ENCODE measurements around the gene EPS8L1.

The EPS8L1 gene

DNA sequence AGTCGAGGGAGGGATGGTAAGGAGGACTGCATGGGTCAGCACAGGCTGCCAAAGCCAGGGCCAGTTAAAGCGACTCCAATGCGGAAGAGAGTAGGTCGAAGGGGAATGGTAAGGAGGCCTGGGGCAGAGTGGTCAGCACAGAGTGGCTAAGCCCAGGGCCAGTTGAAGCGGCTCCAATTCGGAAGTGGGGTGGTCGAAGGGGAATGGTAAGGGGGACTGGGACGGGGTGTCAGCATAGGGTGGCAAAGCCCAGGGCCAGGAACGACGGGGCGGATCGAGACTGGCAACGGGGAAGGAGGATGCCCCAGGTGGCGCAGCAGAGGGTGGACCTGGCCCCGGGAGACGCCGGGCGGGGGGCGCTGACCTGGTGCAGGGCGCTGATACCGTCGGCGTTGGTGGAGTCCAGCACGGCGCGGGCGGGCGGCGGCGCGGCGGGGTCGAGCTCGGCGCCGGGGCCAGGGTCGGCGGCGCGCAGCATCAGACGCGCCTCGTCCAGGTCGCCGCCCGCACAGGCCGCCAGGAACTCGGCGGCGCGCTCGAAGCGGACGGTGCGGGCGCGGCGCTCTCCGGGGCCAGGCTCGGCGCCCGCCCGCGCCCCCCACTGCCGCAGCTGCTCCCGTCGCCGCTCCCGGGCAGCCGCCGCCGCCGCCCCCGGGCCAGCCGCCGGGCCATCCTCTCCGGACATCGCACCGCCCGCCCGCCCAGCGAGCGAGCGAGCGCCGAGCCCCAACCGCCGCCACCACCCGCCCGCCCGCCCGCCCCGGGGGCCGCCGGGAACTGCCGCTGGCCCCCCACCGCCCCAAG, 41.4 kb downstream of the EPS8L1 start, which contains the start of gene PPP1R12C:
Gene PPP1R12C, minus strand, starts transcription at position 779 of the 804 bp plus-strand sequence. Its CDS starts 94 bp downstream, at position 685.
- no peak for DNase-seq

DNA sequence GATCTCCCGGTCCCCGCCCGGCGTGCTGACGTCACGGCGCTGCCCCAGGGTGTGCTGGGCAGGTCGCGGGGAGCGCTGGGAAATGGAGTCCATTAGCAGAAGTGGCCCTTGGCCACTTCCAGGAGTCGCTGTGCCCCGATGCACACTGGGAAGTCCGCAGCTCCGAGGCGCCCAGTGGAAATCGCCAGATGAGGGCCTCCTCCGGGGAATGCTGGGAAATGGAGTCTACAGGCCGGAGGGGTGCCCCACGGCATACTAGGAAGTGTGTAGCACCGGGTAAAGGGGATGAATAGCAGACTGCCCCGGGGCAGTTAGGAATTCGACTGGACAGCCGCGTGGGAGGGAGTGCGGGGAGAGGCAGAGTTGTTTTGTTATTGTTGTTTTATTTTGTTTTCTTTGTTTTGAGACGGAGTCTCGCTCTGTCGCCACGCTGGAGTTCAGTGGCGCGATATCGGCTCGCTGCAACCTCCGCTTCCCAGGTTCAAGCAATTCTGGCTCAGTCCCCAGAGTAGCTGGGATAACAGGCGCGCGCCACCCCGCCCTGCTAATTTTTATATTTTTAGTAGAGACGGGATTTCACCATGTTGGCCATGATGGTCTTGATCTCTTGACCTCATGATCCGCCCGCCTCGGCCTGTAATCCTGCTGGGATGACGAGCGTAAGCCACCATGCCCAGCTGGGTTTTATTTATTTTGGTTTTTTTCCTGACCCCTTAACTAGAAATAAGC, 42.2 kb downstream of the EPS8L1 start:
- peak; percentile 98 for DNase-seq

DNA sequence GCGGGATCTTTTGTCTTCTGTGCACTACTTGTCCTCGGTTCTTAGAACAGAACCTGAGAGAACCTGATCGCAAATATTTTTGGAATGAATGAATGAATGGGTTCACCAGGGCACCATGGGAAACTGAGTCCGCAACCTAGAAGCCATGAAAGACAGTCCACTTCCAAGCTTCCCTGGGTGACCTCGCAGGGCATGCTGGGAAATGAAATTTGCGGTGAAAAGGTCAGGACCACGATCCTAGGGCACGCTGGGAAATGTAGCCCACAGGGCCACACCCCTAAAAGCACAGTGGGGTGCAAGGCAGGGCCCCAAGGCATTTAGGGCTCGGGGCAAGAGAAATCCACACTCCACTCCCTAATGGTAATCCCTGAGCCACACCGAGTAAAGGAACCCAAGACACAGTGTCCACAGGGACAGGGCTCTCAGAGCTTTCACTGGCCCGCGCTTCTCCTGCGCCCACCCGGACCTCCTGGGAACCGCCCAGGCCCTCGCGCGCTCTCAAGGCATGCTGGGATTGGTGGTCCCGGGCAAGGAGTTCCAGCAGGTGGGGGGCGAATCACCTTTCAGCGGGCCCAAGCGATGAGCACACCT, 42.8 kb downstream of the EPS8L1 start:
- no peak for DNase-seq

DNA sequence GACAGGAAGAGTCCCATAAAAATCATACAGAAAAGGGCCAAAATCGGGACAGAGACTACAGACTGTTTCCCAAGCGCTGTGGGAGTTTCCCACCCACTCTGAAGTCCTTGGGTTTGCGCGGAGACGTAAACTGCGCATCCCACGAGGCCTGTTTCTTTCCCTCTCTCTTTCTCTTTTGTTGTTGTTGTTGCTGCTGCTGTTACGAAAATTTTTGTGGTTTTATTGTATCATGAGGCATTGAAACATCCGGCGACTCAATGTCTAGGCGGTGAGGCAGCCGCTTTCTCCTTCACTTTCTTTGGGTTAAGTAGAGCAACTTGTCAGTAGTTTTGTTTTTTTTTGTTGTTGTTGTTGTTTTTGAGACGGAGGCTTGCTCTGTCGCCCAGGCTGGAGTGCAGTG, 43.4 kb downstream of the EPS8L1 start:
- DNase-seq = no peak

DNA sequence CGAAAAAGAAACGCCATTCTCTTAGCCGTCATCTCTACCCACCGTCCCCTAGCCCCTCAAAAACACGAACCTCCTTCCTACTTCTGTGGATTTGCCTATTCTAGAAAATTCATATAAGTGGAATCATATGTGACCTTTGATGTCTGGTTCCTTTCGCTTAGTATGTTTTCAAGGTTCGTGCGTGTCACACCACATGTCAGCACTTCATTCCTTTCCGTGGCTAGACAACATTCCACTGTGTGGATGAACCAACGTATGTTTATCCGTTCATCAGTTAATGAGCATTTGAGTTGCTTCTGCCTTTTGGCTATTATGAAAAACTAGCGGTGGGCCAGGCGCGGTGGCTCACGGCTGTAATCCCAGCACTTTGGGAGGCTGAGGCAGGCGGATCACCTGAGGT, 55.8 kb downstream of the EPS8L1 start:
- DNase-seq = no peak

DNA sequence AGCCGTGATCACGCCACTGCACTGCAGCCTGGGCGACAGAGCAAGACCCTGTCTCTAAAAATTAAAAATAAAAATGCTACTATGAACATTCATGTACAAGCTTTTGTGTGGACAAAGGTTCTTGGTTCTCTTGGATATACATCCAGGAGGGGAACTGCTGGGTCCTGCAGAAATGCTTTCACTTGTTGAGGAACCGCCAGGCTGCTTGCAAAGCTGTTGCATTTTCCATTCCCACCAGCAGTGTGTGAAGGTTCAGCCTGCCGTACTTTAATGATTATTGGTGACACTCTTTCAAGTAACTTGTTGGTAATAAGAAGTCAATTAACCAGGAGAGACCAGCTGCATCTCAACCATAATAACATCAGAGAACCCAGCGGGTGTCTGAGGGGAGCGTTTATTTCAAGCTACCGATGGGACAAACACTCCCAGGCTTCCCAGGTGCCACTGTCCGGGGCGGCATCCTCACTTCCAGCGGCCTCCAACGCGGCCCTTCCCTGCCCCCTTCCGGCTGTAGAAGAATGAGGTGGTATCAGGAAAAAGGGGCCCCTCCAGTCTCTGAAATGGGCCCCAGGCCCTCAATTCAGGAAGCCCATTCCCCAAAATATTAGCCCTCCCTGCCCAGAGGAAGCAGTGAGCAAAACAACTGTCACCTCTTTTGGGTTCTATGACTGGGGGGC, 56.9 kb downstream of the EPS8L1 start:
- DNase-seq = no peak

DNA sequence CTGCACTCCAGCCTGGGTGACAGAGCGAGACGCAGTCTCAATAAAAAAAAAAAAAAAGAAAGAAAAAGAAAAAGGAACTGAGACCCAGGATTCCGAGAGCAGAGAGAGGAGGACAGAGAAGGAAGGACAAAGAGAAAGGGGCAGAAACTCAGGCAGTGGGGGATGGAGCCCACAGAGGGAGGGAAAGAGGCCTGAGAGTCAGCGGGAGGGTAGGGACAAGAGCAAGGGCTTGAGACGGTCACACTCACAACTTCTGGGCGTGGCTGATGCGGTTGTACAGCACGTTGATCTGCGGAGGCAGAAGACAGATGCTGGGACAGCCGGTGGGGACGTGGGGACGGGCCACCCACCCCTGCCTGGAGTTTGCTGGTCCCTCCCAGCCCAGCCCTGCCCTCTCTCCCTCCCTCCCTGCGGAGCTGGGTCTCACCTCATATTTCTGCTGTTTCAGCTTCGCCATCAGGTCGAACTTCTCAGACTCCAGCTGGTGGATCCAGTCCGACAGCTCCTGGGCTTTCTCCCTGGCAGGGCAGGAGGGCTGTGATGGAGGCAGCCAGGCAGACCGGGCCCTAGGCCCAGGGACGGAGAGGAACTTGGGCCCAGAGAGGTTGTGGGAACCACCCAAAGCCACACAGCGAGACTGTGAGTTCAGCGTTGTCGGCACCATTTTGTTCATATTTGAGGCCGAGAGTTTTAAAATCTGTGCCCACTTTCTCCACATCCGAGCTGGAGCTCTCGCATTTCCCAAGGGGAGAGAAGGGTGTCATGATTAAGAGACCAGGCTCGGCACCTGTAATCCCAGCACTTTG, 58.2 kb downstream of the EPS8L1 start:
- no peak for DNase-seq

DNA sequence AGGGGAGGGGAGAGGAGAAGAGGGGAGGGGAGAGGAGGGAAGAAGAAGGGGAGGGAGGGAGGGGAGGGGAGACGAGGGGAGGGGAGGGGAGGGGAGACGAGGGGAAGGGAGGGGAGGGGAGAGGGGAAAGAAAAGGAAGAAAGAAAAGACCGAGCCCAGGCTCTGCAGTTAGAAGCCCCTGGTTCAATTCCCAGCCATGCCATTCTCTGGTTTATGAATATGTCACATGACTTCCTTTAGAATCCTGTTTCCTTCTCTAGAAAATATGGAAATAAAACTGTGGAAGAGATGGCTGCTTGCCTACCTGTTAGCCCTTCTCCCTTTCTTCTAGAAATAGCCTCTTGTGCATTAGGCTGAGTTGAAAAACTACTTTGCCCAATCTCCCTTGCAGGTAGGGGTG, 59.1 kb downstream of the EPS8L1 start:
- DNase-seq = no peak

DNA sequence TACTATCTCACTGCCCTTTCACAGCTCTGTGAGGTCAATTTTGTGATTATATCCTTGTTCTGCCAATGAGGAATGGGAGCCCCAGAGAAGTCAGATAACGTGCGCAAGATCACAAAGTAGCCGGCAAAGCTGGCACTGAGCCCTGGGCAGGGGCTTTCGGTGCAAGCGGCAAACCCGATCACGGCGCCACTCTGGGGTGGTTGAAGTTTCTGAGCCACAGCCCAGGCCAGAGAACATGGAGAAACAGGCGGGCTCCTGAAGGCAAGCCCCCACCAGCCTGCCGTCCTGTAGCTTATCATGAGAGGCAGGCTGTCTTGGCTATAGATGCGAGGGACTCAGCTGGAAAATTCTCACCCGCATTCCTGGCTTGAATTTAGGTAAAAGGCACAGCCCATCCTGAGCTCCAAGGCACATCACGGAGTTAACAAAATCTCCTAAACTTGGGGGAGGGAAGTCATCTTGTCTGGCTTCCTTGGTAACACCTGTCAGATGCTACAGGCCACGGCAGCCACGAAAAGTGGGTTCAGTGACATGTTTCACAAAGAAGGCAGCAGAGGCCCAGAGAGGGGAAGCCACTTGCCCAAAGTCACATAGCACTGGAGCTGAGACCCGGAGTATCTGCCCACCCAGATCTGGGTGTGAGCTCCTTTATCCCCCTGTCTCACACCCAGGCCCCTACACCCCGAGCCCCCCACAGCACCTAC, 60.9 kb downstream of the EPS8L1 start:
- DNase-seq = no peak

Measured in NCI-H748 treated with DMSO at 0.1 percent for 48 hours (cell line).